Lung (tissue), 12 donors: ENCODE measurements around the gene MOGAT2. TPM values are rescaled to one million over a fixed set of nuclear protein-coding genes. Genes with fewer than 3 reads are reported as not detected.

ENCODE experiments used
- ATAC-seq: fragments of 200-7000 bp; cut with Tn5 transposase; one replicate; pipeline ENCODE4 v1.9.1; 2020; ENCODE audit warnings: moderate number of reproducible peaks; ENCODE audit not compliant: insufficient read depth, low FRiP score
- DNase-seq, 3 donors: peaks; one replicate each; pipeline ENCODE4 v3.0.0-alpha.2; 2013 to 2017
- H3K27ac ChIP-seq, 2 donors: one replicate each; pipeline ENCODE4 v1.5.1; 2013; ENCODE audit warnings: mild to moderate bottlenecking in 2 of 2, moderate library complexity in 2 of 2, control low read depth in 1 of 2, inconsistent platforms in 1 of 2, low read depth in 1 of 2, low read length in 1 of 2
- H3K27me3 ChIP-seq, 3 donors: one replicate each; pipeline ENCODE4 v1.5.1; 2013; ENCODE audit warnings: low read length in 2 of 3; ENCODE audit not compliant: control insufficient read depth in 3 of 3, insufficient read depth in 3 of 3
- H3K36me3 ChIP-seq, 4 donors: one replicate each; pipeline ENCODE4 v1.5.1; 2013; ENCODE audit warnings: low read length in 4 of 4, mild to moderate bottlenecking in 1 of 4, moderate library complexity in 1 of 4; ENCODE audit not compliant: control insufficient read depth in 4 of 4, insufficient read depth in 4 of 4
- H3K4me1 ChIP-seq, 5 donors: one replicate each; pipeline ENCODE4 v1.5.1; 2013; ENCODE audit warnings: low read length in 5 of 5, mild to moderate bottlenecking in 2 of 5, moderate library complexity in 1 of 5; ENCODE audit not compliant: control insufficient read depth in 5 of 5, insufficient read depth in 5 of 5
- H3K4me3 ChIP-seq: one replicate; pipeline ENCODE4 v1.5.1; 2013; ENCODE audit warnings: mild to moderate bottlenecking, control low read depth, moderate library complexity
- H3K9ac ChIP-seq, 2 donors: one replicate each; pipeline ENCODE4 v1.5.1; 2013; ENCODE audit warnings: low read length in 2 of 2, control low read depth in 1 of 2; ENCODE audit not compliant: insufficient read depth in 1 of 2
- H3K9me3 ChIP-seq, 4 donors: one replicate each; pipeline ENCODE4 v1.5.1; 2013; ENCODE audit warnings: low read length in 3 of 4, mild to moderate bottlenecking in 1 of 4, moderate library complexity in 1 of 4; ENCODE audit not compliant: control insufficient read depth in 4 of 4, insufficient read depth in 3 of 4
- WGBS, 2 donors: extraction: QIAGEN DNeasy Blood & Tissue Kit; methylation state at CpG; one replicate each; pipeline ENCODE4 v1.1.7; 2013; 5-methylcytosine and 5-hydroxymethylcytosine counted together
- polyA plus RNA-seq, 2 donors: library from polyadenylated mRNA; stranded (reverse); fragments of 200-250 nt; gene quantifications; one replicate each; pipeline ENCODE4 v1.2.1, GENCODE V29; 2013
- total RNA-seq, 2 donors: library from RNA; depleted of rRNA in 1 of 2; stranded (reverse); fragments of >200 nt in 1 of 2; gene quantifications; one replicate each; pipeline ENCODE4 v1.2.1, GENCODE V29; 2014 to 2021
- TF ChIP-seq, protein P1 (sequence below): IDR thresholded peaks from 2 replicates; pipeline ENCODE4 v1.5.1; 2012; ENCODE audit warnings: mild to moderate bottlenecking; ENCODE audit errors: control extremely low read depth, extremely low read depth
- donor health status: control.
- donor health status: control.
- donor health status: Bipolar disorder and iron deficiency.
- donor health status: healthy.
- donor health status: DM: yes; HTN: yes; CAD: no.

MOGAT2 gene
- total and polyA plus RNA-seq, 4 donors, result 0.06 to 0.09 TPM; not detected in 2

DNA sequence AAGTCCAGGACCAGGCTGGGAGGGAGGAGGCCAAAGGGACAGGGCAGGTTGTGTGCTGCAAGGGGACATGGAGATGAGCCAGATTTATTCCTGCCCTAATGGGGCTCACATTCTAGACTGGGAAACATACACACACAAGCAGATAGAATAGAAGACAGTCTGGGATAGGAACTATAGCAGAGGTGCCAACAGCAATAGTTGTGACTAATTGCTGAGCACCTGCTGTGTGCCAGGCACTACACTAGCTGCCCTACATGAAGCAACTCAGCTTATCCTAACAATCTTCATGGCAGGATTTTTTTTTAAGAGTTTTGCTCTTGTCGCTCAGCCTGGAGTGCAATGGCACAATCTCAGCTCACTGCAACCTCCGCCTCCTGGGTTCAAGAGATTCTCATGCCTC is 11.4 kb downstream of the MOGAT2 start:
- H3K9me3 ChIP-seq, result no peaks in the 10 kb centered on the region
- H3K36me3 ChIP-seq, result no peaks in the 10 kb centered on the region
- 87 to 96% methylated on average over 2 of the region's 2 CpGs for WGBS, 2 donors
- no peak overlapping the region for H3K4me3 ChIP-seq
- H3K4me1 ChIP-seq, result no peaks in the 10 kb centered on the region
- DNase-seq (no peak), ATAC-seq (no peak)
- TF ChIP-seq, protein P1, sequence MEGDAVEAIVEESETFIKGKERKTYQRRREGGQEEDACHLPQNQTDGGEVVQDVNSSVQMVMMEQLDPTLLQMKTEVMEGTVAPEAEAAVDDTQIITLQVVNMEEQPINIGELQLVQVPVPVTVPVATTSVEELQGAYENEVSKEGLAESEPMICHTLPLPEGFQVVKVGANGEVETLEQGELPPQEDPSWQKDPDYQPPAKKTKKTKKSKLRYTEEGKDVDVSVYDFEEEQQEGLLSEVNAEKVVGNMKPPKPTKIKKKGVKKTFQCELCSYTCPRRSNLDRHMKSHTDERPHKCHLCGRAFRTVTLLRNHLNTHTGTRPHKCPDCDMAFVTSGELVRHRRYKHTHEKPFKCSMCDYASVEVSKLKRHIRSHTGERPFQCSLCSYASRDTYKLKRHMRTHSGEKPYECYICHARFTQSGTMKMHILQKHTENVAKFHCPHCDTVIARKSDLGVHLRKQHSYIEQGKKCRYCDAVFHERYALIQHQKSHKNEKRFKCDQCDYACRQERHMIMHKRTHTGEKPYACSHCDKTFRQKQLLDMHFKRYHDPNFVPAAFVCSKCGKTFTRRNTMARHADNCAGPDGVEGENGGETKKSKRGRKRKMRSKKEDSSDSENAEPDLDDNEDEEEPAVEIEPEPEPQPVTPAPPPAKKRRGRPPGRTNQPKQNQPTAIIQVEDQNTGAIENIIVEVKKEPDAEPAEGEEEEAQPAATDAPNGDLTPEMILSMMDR, result no peak
- H3K27ac ChIP-seq, result no peak overlapping the region
- H3K9ac ChIP-seq, result no peak overlapping the region
- no peaks in the 10 kb centered on the region for H3K27me3 ChIP-seq

DNA sequence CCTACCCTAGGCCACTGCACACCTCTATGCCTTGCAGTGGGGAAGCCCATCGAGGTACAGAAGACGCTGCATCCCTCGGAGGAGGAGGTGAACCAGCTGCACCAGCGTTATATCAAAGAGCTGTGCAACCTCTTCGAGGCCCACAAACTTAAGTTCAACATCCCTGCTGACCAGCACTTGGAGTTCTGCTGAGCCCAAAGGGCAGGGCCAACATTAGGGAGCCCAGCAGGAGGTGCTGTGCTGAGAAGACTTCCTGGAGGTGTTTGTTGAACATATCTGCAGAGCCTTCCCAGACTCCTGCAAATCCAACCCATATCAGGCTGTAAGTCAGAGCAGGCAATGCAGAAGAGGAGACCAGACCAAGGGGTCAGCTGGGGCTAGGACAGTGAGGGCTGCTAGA is 13.5 kb downstream of the MOGAT2 start:
- Histone ChIP-seq H3K9me3 (no peaks in the 10 kb centered on the region), H3K36me3 (no peaks in the 10 kb centered on the region), H3K9ac (no peak overlapping the region), H3K27me3 (no peaks in the 10 kb centered on the region), H3K27ac (no peak overlapping the region), H3K4me1 (no peaks in the 10 kb centered on the region), H3K4me3 (no peak overlapping the region)
- TF ChIP-seq, protein P1, result no peak
- DNase-seq (no peak), ATAC-seq (no peak)
- WGBS, 2 donors, result 96 to 97% methylated on average over 5 of the region's 5 CpGs

DNA sequence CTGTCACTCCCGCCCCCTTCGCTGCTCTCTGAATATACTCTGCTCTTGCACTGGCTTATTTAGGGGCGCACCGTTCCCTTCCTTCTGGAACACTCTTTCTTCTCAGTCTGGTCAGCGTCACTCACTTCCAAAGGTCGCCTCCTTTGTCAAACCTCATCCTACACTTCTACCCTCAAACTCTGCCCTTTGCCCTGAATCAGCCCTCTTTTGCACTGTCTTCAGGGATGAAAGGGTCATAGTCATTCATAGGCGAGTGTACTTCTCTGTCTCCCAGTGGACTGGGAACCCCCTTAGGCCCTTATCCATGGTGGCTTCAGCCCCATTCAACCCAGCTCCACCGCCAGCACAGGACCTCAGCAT is 15.4 kb downstream of the MOGAT2 start:
- Histone ChIP-seq H3K9me3 (no peaks in the 10 kb centered on the region), H3K36me3 (no peaks in the 10 kb centered on the region), H3K4me1 (no peaks in the 10 kb centered on the region), H3K9ac (no peak overlapping the region), H3K27me3 (no peaks in the 10 kb centered on the region), H3K27ac (peak overlapping the region in 1 of 2 donors; percentile 54), H3K4me3 (no peak overlapping the region)
- no peak for ATAC-seq
- 96 to 98% methylated on average over 8 of the region's 8 CpGs for WGBS, 2 donors
- DNase-seq, result no peak
- TF ChIP-seq, protein P1, result no peak

DNA sequence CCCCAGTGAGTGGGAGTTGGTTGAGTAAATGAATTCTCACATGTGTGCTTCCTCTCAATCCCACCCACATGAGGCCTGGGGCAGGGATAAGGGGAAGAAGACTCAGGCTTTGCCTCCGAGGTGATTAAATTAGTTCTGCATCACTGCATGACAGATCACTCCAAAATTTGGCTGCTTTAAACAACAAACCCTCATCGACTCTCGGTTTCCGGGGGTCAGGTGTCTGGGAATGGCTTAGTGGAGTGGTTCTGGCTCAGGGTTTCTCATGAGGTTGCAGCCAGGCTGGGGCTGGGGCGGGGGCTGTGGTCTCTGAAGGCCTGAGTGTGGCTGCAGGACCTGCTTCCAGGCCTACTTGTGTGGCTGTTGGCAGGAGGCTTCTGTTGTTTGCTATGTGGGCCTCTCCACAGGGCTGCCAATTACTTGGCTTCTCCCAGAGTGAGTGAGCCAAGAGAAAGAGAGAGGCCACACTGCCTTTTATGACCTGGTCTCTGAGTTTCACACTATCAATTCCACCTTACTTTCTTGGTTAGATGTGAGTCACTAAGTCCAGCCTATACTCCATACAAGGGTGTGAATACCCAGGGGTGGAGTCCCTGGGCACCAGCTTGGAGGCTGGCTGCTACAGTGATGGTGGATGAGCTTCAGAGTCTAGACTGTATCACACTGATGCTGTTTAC is 15.9 kb downstream of the MOGAT2 start:
- no peak overlapping the region for H3K4me3 ChIP-seq
- TF ChIP-seq, protein P1, result no peak
- H3K4me1 ChIP-seq, result no peaks in the 10 kb centered on the region
- no peaks in the 10 kb centered on the region for H3K27me3 ChIP-seq
- H3K9me3 ChIP-seq, result no peaks in the 10 kb centered on the region
- 70 to 83% methylated on average over 5 of the region's 5 CpGs for WGBS, 2 donors
- H3K27ac ChIP-seq, result peak overlapping the region in 1 of 2 donors; percentile 54
- peak; percentile 9 for ATAC-seq
- H3K36me3 ChIP-seq, result no peaks in the 10 kb centered on the region
- DNase-seq, result peak in 2 of 3 donors; percentile 18 to 58
- no peak overlapping the region for H3K9ac ChIP-seq
